GM12864 (cell line): ENCODE results near the gene PALLD.

Experiments used
- DNase-seq: peaks from one replicate; pipeline ENCODE4 v3.0.0-alpha.2; 2011; ENCODE audit warnings: low read depth
- H3K4me3 ChIP-seq: 2 replicates; pipeline ENCODE4 v1.5.1; 2011; ENCODE audit warnings: mild to moderate bottlenecking, low read depth, low read length, control low read depth
- CTCF ChIP-seq: IDR thresholded peaks from 2 replicates; pipeline ENCODE4 v1.5.1; 2011; ENCODE audit warnings: low read depth, mild to moderate bottlenecking, moderate library complexity, low read length, control low read depth, inconsistent platforms; ENCODE audit errors: missing control alignments

Gene PALLD

DNA sequence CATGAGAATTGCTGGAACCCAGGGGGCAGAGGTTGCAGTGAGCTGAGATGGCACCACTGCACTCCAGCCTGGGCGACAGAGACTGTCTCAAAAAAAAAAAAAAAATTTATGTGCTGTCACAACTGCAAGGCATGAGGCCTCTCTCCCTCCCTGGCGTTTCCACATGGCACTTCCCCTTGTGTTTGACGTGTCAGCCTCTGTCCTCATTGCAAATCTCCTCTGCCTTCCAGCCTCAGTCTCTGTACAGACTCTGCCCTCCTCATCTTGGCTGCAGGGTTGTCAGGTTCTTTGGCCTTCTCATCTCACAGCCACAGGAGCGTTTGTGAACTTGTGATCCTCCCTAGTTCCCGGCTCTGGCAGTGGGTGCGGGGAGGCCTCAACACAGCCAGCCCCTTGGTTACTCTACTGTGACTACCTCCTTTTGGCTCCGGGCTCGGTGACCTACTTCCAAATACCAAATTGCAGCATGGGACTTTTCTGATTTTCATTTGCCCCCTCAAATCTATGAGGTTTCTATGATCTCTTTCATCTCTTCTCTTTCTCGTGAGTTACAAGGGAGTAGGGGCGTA is 263.2 kb downstream of the PALLD start:
- H3K4me3 ChIP-seq = no peak overlapping the region
- no peak for DNase-seq
- no peak for TF ChIP-seq CTCF

DNA sequence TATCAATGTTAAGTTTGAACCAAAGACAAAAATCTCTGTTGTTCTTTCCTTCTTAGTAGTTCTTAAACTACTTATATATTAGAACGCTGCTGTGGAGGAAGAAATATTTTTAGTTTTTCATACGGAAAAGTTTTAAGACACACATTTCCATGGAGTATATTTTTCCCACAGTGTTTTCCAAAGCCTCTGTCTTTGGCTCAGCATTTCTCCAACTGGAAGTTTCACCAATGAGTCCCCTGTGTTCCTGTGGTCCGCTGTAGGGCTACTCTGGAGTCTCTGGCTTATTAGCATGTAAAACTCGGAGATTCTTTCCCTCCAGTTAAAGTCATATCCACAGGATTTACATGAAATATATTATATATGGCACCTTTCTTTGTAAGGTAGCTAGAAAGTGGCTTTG is 264.2 kb downstream of the PALLD start:
- no peak overlapping the region for H3K4me3 ChIP-seq
- no peak for DNase-seq
- TF ChIP-seq CTCF = no peak

DNA sequence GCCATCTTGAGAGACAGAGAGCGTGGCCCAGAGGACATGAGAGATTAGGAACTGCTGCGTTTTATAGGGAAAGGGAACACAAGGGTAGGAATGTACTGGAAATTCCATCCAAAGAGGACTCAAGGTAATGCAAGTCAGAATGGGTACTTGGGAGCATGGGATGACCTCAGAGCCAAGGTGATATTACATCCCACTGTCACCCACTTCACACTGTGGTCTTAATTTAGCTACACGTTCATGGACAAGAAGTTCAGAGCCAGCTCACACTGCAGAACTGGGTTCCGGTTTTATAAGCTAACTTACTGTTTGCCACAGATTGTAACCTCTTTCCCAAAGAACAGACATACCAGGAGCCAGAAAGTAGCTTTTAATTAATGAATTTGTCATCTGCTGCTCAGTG is 268.5 kb downstream of the PALLD start:
- no peak for DNase-seq
- TF ChIP-seq CTCF = no peak
- no peak overlapping the region for H3K4me3 ChIP-seq

GRCh38 chr4:168765726-168766125 is 268.9 kb downstream of the PALLD start:
- TF ChIP-seq CTCF = no peak
- H3K4me3 ChIP-seq = no peak overlapping the region
- no peak for DNase-seq

- no peak for DNase-seq
- no peak overlapping the region for H3K4me3 ChIP-seq
- TF ChIP-seq CTCF = no peak
These were observed 269.9 kb downstream of the PALLD start for GRCh38 chr4:168766604-168767316.

DNA sequence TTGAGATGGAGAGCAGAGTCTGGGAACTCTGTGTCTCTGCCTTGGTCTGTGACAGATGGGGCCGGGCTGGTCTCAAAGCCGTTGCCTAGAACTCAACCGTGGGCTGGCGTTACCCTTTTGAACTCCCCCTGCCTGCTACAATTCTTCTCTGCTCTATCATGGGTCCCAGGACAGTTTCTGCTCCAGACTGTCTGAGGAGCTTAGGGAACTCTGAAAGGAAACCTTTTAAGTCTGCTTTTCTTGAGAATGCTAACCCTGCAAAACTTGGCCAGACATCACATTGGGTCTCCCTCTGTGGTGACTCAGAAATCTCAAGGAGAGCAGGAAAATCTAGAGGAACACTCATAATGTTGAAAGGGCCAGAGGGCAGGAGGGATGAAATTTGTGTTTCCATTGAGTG is 272.6 kb downstream of the PALLD start:
- H3K4me3 ChIP-seq = no peak overlapping the region
- no peak for TF ChIP-seq CTCF
- no peak for DNase-seq

- no peak for TF ChIP-seq CTCF
- H3K4me3 ChIP-seq = no peak overlapping the region
- no peak for DNase-seq
These were observed 273.0 kb downstream of the PALLD start for GRCh38 chr4:168769837-168770236.
